RKO (cell line): Measurements from ENCODE around the gene CSKMT.
"Not testable (repeated sequence)": the region's sequence is repeated elsewhere in the genome, so short reads cannot be mapped to it uniquely, and the experiment has no call there.

ENCODE experiments used
- DNase-seq: peaks from one replicate; pipeline ENCODE4 v3.0.0-alpha.2; 2016; ENCODE audit warnings: low spot score

Gene CSKMT

GRCh38 chr11:62665075-62665598 is at the start of gene CSKMT, which contains the start of gene C11orf98:
Gene CSKMT, plus strand, starts transcription at chr11:62665312. Its CDS starts 568 bp downstream, at chr11:62665880.
Gene C11orf98, minus strand, starts transcription at chr11:62665210. Its CDS starts 41 bp downstream, at chr11:62665169.
- DNase-seq, result peak; percentile 92

- no peak for DNase-seq
Measured at GRCh38 chr11:62615521-62615920, 49.6 kb upstream of the CSKMT start.

GRCh38 chr11:62616957-62617356 is 48.2 kb upstream of the CSKMT start:
- not testable (repeated sequence) for DNase-seq

- no peak for DNase-seq
Measured at GRCh38 chr11:62621027-62621566, 44.0 kb upstream of the CSKMT start.

- DNase-seq, result peak; percentile 97
Measured at GRCh38 chr11:62621567-62622470, 43.3 kb upstream of the CSKMT start, which contains the start of gene B3GAT3. Gene B3GAT3, minus strand, starts transcription at chr11:62621986. Its CDS starts 39 bp downstream, at chr11:62621947.

GRCh38 chr11:62622476-62623089 is 42.5 kb upstream of the CSKMT start:
- no peak for DNase-seq

- no peak for DNase-seq
Measured at GRCh38 chr11:62627713-62628112, 37.4 kb upstream of the CSKMT start.

- no peak for DNase-seq
Measured at GRCh38 chr11:62632492-62632891, 32.6 kb upstream of the CSKMT start.

GRCh38 chr11:62644220-62644619 is 20.9 kb upstream of the CSKMT start:
- no peak for DNase-seq

- no peak for DNase-seq
Measured at GRCh38 chr11:62645671-62645945, 19.5 kb upstream of the CSKMT start.

GRCh38 chr11:62645946-62646824 is 18.9 kb upstream of the CSKMT start, which contains the start of gene GANAB:
Gene GANAB, minus strand, starts transcription at chr11:62646613. Its CDS starts 14 bp downstream, at chr11:62646599.
- DNase-seq, result peak; percentile 98

- no peak for DNase-seq
Measured at GRCh38 chr11:62646825-62647608, 18.1 kb upstream of the CSKMT start.

- DNase-seq, result no peak
Measured at GRCh38 chr11:62647609-62648005, 17.5 kb upstream of the CSKMT start.

GRCh38 chr11:62648185-62648966 is 16.7 kb upstream of the CSKMT start:
- no peak for DNase-seq

- no peak for DNase-seq
Measured at GRCh38 chr11:62648967-62649364, 16.1 kb upstream of the CSKMT start.

- DNase-seq, result no peak
Measured at GRCh38 chr11:62649486-62649885, 15.6 kb upstream of the CSKMT start.

- not testable (repeated sequence) for DNase-seq
Measured at GRCh38 chr11:62650283-62650682, 14.8 kb upstream of the CSKMT start.

- no peak for DNase-seq
Measured at GRCh38 chr11:62652161-62653006, 12.7 kb upstream of the CSKMT start.

- no peak for DNase-seq
Measured at GRCh38 chr11:62654297-62654696, 10.8 kb upstream of the CSKMT start.
